Skin epidermis (tissue), 12 donors: ENCODE data around the gene RSAD2.
"Not testable (repeated sequence)": the region's sequence is repeated elsewhere in the genome, so short reads cannot be mapped to it uniquely, and the experiment has no call there.

Experiments used
- H3K27ac ChIP-seq, 21 experiments: fragments of 200-600 bp; sonication (generic) in 11 of 21; one replicate each; pipeline ENCODE4 v1.5.0; 2020; ENCODE audit warnings: mild to moderate bottlenecking in 3 of 21, inconsistent platforms in 2 of 21, moderate library complexity in 2 of 21
- H3K4me3 ChIP-seq, 7 experiments: fragments of 200-600 bp; sonication (generic) in 2 of 7; one replicate each; pipeline ENCODE4 v1.5.0; 2020; ENCODE audit warnings: inconsistent platforms in 2 of 7, mild to moderate bottlenecking in 2 of 7, moderate library complexity in 1 of 7

Gene RSAD2

DNA sequence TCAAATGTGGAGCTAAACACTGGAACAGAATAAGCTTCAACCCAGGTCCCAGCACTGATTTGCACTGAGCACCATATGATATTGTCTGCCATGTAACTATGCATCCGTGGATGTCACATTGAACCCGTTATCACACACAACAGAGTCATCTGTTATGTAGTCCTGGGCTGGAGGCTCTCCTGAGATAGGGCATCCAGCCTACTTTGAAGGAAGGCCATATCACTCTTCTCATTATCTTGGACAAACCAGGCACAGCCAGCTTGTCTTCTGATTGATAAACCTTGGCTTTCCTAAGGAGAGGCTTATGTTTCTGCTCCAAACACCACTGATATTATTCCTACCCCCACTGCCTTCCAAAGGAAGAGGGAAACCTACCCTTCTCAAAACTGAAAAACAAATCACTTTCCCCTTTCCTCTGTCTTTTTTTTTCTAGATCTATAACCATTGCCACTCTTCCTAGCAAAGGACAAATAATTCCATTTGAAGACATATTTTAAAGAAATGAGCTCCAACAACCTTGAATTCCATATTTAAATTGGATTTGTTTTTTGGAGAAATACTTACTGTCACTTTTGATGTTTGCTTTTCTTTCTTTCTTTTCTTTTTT, 16.4 kb downstream of the RSAD2 start:
- Histone ChIP-seq H3K27ac (no peak overlapping the region), H3K4me3 (no peak overlapping the region)

DNA sequence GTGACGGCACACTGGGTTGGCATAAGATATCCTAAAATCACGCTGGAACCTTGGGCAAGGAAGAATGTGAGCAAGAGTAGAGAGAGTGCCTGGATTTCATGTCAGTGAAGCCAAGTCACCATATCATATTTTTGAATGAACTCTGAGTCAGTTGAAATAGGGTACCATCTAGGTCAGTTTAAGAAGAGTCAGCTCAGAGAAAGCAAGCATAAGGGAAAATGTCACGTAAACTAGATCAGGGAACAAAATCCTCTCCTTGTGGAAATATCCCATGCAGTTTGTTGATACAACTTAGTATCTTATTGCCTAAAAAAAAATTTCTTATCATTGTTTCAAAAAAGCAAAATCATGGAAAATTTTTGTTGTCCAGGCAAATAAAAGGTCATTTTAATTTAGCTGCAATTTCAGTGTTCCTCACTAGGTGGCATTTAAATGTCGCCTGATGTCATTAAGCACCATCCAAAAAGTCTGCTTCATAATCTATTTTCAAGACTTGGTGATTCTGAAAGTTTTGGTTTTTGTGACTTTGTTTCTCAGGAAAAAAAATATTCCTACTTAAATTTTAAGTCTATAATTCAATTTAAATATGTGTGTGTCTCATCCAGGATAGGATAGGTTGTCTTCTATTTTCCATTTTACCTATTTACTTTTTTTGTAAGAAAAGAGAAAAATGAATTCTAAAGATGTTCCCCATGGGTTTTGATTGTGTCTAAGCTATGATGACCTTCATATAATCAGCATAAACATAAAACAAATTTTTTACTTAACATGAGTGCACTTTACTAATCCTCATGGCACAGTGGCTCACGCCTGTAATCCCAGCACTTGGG, 19.6 kb downstream of the RSAD2 start:
- no peak overlapping the region for H3K27ac ChIP-seq

DNA sequence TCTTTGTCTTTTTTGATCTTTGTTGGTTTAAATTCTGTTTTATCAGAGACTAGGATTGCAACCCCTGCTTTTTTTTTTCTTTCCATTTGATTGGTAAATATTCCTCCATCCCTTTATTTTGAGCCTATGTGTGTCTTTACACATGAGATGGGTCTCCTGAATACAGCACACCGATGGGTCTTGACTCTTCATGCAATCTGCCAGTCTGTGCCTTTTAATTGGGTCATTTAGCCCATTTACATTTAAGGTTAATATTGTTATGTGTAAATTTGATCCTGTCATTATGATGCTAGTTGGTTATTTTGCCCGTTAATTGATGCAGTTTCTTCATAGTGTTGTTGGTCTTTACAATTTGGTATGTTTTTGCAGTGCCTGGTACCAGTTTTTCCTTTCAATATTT, 25.0 kb downstream of the RSAD2 start:
- not testable (repeated sequence) for H3K27ac ChIP-seq, H3K4me3 ChIP-seq

More for the DNA sequence above, 19.6 kb downstream of the RSAD2 start:
- no peak overlapping the region for H3K4me3 ChIP-seq

DNA sequence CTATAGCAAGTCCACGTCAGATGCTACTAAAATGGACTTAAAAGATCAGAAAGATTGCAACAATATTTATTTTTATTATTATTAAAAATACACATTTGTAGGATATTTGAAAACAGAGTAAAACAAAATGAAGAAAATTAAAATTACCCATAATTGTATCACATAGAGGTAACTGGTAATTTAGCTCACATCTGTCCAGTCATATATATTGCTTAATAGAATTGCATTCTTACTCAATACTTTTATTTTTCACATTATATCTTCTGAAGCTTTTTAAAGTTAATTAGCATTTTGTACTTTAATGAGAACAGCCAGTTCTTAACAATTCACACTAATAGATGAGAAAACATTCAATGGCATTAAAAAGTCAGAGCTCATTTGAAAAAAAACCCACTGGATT, 28.1 kb downstream of the RSAD2 start:
- H3K27ac ChIP-seq = no peak overlapping the region
- no peak overlapping the region for H3K4me3 ChIP-seq

DNA sequence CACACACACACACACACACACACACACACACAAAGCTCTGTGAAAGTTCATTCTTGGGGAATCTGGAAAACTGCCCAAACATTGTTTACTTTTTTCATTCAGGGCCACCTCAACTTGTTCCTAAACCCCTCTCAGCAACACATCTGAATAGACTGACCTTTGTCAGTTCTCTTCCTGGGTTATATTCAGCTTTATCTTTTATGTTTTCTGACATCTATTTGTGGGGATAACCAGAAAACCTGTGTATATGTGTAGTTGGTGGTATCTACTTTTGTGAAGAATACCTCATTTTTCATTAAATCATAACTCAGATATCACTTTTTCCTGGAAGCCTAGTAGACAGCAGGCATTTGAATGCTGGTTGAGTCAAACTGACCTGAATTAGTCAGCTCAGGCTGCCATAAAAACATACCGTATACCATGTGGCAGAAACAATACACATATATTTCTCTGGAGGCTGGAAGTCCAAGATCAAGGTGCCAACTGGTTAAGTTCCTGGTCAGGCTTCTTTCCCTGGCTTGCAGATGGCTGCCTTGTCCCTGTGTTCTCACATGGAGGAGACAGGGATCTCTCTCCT, 28.7 kb downstream of the RSAD2 start:
- Histone ChIP-seq H3K27ac (no peak overlapping the region), H3K4me3 (no peak overlapping the region)

DNA sequence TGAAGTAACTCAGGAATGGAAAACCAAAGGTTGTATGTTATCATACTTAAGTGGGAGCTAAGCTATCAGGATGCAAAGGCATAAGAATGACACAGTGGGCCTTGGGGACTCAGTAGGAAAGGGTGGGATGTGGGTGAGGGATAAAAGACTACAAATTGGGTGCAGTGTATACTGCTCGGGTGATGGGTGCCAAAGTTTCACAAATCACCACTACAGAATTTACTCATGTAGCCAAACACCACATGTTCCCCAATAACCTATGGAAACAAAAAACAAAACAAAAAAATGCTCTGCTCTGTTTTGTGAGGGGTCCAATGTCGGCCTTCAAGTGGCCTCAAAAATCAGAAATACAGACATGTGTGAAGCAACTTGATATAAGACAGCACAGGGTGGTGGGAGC, 30.7 kb downstream of the RSAD2 start:
- Histone ChIP-seq H3K27ac (peak overlapping the region in 1 of 21 experiments; percentile 56), H3K4me3 (no peak overlapping the region)

DNA sequence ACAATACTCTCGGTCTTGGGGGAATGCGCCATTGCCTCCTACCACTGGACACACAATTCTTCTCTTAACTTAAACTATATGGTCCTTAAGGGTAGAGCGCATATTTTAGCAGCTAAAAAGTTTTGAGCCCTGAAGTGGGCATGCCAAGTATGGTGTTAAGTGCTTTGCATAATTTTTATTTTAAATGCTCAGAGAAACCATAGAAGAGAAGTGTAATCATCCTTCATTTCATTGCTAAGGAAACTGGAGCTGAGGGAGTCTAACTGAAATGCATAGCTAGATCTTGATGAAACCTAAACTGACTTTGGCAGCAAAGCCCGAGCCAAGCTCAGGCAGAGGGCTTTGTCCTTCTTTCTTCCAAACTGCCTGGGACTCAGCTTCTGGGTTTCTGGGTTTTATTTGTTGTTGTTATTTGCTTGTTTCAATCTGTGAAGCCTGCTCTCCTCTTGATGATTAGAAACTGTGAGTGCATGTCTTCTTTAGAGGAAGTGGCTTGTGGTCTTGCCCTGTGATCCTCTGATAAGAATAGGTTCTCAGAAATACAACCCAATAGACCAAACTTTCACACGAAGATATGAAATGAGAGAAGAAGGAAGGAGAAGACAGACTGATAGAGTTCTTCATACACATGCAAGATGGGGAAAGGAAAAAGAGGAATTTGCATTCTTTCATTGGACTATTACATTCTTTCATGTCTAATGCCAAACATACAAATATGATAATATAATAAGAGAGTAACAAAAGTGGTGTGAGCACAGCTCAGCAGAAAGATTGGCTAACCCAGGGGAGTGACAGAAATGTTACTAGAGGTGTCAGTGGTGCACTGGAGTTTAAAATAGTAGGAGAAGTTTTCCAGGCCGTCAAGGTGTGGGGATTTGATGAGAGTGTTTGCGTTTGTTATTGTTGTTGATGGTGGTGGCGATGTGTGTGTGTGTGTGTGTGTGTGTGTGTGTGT, 32.1 kb downstream of the RSAD2 start:
- peak overlapping the region in 5 of 21 experiments; percentile 38 to 76 (median 56) for H3K27ac ChIP-seq
- no peak overlapping the region for H3K4me3 ChIP-seq

DNA sequence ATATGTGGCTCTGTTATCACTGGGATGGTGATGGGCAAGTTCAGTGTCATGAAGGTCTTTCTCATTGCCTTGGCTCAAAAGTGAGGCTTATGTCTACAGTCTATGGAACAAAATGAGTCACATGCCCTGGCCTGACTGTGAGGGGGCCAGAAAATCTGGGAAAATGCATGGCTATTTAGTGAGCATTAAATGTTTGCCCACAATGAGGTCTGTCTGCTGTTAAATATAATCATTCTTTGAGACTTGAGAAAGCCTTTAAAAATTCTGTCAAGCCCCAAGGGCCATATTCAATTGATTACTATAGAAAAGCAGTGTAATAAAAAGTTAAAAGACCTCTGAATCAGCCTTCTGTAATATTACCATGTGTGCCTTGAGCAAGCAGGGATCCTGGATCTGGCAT, 34.1 kb downstream of the RSAD2 start:
- Histone ChIP-seq H3K27ac (peak overlapping the region in 3 of 21 experiments; percentile 38 to 76 (median 56)), H3K4me3 (no peak overlapping the region)

DNA sequence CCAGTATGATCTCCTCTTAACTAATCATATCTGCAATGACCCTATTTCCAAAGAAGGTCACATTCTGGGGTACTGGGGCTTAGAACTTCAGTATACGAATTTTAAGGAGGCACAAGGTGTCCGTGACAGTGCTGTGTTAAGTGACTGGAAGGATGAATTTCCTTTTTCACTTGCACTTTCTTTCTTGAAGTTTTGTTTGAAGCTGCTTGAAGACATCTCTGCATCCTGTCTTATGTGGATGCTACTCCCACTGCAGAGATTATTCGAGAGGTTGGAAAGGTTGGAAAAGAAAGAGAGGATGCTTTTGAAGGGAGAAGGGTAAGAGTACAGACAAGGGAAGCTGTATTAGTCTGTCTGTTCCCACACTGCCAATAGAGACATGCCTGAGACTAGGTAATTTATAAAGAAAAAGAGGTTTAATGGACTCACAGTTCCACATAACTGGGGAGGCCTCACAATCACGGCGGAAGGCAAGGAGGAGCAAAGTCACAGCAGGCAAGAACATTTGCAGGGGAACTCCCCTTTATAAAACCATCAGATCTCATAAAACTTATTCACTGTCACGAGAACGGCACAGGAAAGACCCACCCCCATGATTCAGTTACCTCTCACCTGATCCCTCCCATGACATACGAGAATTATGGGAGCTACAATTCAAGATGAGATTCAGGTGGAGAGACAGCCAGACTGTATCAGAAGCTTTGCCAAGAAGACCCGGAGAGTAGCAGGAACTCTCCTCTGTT, 36.0 kb downstream of the RSAD2 start:
- Histone ChIP-seq H3K4me3 (no peak overlapping the region), H3K27ac (peak overlapping the region in 2 of 21 experiments; percentile 15 to 21)

DNA sequence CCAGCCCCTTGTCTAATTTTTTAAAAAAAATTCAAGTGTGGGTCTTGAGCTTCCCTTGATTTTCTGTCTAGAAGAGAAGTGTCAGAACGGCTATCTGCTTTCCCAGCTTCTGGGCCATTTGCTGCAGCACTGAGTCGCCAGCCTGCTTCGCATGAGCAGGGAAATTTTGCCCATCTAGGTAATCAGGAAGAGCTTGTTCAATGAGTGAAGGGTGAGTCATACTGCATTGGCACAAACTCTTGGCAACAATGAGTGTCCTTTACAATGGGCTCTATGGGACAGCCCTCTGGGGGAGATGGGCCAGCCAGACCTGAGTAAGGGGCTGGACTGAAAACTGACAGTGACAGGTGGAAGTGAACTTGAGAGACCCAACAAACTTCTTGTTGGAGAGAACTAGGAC, 37.3 kb downstream of the RSAD2 start:
- Histone ChIP-seq H3K27ac (peak overlapping the region in 1 of 21 experiments; percentile 14), H3K4me3 (no peak overlapping the region)

DNA sequence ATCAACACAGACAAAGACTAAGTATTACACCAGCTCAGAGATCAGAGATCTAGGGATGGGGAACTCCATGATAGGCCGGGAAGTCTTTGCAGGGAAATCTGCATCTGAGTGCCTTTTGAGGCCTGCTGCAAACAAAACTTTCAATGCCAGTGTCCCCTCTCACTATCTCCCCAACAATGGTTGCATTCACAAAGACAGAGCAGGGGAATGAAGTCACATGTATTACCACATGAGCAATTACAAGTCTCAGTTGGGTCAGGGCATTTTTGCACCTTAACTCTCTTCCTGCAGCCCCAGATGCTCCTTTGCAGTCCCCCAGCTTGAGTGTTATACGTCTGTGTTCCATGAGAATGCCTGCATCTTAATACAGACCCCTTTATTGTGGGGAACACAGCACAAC, 37.8 kb downstream of the RSAD2 start:
- Histone ChIP-seq H3K27ac (no peak overlapping the region), H3K4me3 (no peak overlapping the region)

DNA sequence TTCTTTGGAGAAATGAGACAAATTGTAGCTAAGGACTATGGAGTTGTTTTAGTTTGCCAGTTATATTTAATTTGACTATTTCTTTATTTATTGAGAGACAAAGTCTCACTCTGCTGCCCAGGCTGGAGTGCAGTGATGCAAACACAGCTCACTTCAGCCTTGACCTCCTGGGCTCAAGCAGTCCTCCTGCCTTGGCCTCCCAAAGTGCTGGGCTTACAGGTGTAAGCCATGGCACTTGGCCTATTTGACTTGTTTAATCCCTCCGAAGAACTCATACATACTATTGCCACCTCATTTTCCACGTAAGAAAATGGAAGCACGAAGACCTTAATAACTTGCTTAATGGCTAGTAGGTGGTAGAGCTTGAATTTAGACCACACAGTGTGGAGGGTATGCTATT, 38.6 kb downstream of the RSAD2 start:
- no peak overlapping the region for H3K4me3 ChIP-seq
- H3K27ac ChIP-seq = no peak overlapping the region

DNA sequence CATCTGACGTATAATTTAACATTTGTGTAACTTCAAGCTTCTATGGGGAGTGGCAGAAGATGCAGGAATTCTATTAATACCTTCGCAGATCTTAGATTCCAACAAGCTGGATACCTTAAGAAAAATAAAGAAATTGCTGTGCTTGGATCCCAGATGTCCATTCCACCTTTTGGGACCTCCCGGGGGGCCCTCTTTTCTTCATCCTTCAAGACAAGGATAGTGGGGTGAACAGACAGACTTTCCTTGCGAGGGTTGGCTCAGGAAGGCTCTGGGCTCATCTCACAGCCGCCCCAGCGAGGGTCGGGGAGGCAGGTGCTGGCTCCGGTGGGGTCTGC, 39.1 kb downstream of the RSAD2 start:
- H3K27ac ChIP-seq = peak overlapping the region in 2 of 21 experiments; percentile 46 to 55
- H3K4me3 ChIP-seq = peak overlapping the region in 3 of 7 experiments; percentile 55 to 74 (median 72)

DNA sequence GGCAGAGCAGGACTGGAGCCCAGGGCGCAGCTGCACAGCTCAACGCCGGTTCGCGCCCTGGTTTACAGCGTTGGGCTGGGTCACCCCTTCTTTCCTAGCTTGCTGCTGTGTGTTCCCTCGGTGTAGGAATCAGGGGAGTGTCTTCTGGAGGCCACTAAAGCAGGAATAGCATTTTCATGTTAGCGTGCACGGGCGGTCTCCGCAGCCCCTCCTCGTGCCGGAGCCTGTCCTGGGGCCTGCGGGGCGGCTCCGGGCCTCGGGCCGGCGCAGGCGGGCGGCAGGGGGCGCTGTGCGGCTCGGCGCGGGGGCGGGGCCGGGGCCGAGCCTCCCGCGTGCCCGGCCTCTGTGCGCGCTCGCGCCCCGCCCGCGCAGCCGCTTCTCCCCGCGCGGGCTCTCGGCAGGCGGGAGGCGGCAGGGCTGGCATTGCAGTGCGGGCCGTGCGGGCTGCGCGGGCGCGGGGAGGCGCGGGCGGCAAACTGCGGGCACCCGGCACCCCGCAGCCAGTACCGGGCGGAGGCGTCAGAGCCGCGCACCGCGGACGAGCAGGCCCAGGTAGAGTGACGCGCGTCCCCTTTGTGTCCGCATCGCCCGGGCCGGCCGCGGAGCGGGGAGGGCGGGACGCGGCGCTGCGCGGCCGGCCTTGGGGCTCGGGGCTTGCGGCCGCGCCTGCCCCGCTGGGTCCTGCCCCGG, 39.6 kb downstream of the RSAD2 start, which contains the start of gene RNF144A:
Gene RNF144A, plus strand, starts transcription at position 342 of the 690 bp plus-strand sequence. CDS start 79,515 bp downstream, outside the sequence.
- Histone ChIP-seq H3K27ac (peak within 1 kb of the TSS in 18 of 21 experiments; percentile 28 to 90 (median 78)), H3K4me3 (peak within 1 kb of the TSS; percentile 50 to 74 (median 64))

DNA sequence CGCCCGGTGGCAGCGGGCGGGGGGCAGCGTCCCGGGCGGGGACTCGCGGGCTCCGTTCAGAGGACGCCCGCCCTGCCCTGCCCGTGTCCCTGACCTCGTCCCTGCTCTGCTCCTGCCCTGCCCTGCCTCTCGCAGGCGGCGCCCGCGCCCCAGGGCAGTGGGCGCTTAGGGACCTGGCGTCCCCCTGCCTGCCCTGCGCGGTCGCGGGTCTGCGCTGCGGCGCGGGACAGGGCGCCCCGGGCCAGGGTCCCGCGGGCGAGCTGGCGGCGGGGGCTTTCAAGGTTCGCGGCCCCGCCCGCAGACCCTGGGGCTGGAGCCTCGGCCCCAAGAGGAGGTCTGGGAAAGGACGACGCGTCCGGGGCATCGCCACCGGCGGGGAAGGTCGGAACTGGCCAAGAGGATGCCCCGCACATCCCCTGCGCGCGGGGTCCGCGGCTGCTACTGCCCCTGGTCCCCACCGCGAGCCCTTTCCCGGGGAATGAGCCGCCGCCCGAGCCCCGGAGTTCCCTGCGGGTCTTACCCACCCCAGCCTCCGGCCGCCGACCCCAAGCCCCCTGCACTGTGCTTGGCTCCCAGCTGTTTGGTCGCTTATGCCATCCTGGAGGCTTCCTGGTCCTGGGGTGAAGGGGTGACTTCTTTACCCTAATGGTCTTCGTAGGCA, 40.3 kb downstream of the RSAD2 start:
- peak overlapping the region in 18 of 21 experiments; percentile 28 to 90 (median 78) for H3K27ac ChIP-seq
- peak overlapping the region; percentile 50 to 74 (median 64) for H3K4me3 ChIP-seq

DNA sequence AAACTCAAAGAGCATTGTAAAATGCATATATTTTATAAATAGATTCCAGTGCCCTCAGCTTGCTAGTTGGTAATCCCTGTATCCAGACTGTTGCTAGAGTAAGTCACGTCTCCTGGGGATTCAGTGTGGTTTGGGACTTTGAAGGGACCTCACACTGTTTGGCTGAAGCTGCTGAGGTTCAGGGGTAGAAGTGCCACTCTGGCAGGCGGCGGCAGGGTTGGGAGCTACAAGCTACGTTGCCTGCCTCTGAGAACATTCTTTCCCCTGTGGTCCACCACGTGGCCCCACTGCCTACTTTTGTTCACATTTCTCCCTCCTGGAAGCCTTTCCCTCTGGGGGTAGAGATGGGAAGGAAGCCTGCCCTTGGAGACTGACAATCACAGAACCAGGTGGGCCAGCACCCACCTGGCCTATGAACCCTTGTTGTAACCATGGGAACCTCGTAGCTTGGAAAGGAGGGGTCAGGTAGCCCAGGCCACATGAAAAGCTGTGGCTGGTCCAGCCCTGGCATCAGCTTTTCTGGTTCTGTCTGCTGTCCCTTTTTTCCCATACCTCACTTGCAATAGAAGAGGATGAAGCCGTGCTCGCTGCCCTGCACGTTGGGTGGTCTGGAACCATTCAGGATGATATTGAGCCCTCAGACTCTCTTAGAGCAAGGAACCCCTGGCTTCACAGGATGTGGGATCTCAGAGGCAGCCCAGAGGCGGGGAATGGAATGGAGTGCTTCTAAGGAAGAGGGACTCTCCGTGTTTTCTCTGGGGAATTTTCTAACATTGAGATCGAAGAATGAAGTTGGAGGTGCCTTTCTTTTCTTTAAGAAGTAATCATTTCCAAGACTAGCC, 42.5 kb downstream of the RSAD2 start:
- Histone ChIP-seq H3K4me3 (no peak overlapping the region), H3K27ac (peak overlapping the region in 2 of 21 experiments; percentile 6 to 10)

DNA sequence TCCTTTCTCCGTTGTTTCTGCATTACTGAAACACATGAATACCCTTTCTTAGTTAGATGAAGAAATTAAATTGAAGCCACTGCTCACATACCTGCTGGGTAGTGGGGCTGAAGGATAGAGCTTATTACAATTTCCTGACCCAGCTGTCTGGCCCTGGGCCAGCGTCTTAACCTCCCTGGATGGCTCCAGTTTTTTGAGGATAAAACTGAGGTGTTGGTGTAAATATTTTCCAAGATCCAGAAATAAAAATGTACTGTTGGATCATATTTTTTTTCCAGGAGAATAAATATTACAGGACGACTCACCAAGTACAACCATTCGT, 43.1 kb downstream of the RSAD2 start:
- no peak overlapping the region for H3K27ac ChIP-seq

More for the DNA sequence above, 43.1 kb downstream of the RSAD2 start:
- no peak overlapping the region for H3K4me3 ChIP-seq
